Measurements from ENCODE around the gene KCTD15. TPM values are rescaled to one million over a fixed set of nuclear protein-coding genes. Genes with fewer than 3 reads are reported as not detected.

The KCTD15 gene
- polyA plus RNA-seq, 3 donors, result 1.6 to 43.2 (median 2.1) TPM

GRCh38 chr19:33865306-33865705 lies 68.6 kb downstream of the KCTD15 start:
- no peak overlapping the region for H3K4me3 Mint-ChIP-seq
- 94% methylated on average over 9 of the region's 10 CpGs for WGBS (ENCODE audit: insufficient coverage)
- intact Hi-C loops (cut with micrococcal nuclease), result no loop called here

More at GRCh38 chr19:33865306-33865705, 68.6 kb downstream of the KCTD15 start:
- no peaks in the 10 kb centered on the region for H4K20me1 ChIP-seq (ENCODE audit: insufficient read depth, low read length)
- Mint-ChIP-seq H3K27ac (no peak overlapping the region), H3K9me3 (peaks cover 0 to 1% (median 0%) of the 10 kb centered on the region in 7 donors), H3K36me3 (no peaks in the 10 kb centered on the region), H3K4me1 (peaks cover 3% of the 10 kb centered on the region), H3K27me3 (ENCODE audit: low read depth in 3 of 3) (peaks cover 11 to 24% (median 12%) of the 10 kb centered on the region in 3 donors)
- H3K9ac ChIP-seq (ENCODE audit: insufficient read depth, low read length, poor library complexity, severe bottlenecking), result no peak overlapping the region
- TF ChIP-seq CTCF (IDR thresholded peaks at IDR 0.05), result no peak
- no peak overlapping the region for H3K27ac ChIP-seq (ENCODE audit: low read depth in 1 of 2, low read length in 2 of 2)
- no peaks in the 10 kb centered on the region for H3K4me1 ChIP-seq (ENCODE audit: control insufficient read depth in 1 of 2, insufficient read depth in 2 of 2, low read length in 2 of 2)
- no peaks in the 10 kb centered on the region for H3K9me3 ChIP-seq (replicated peaks in 1 of 2; ENCODE audit: control insufficient read depth in 1 of 2, insufficient read depth in 1 of 2, low read length in 2 of 2)
- H3K4me3 ChIP-seq (replicated peaks in 1 of 3; ENCODE audit: low read depth in 2 of 3, low read length in 3 of 3), result no peak overlapping the region
- no peak overlapping the region for H2AFZ ChIP-seq (ENCODE audit: insufficient read depth, low read depth, low read length, poor library complexity, severe bottlenecking)
- H3K79me2 ChIP-seq (ENCODE audit: insufficient read depth, low read length), result no peaks in the 10 kb centered on the region
- no peak for DNase-seq
- H3K36me3 ChIP-seq (replicated peaks in 1 of 2; ENCODE audit: control insufficient read depth in 1 of 2, insufficient read depth in 2 of 2, low read length in 2 of 2), result no peaks in the 10 kb centered on the region
- no peak overlapping the region for H3K4me2 ChIP-seq (replicated peaks; ENCODE audit: extremely low read depth, low read length, poor library complexity, severe bottlenecking)
- peaks cover 0 to 8% of the 10 kb centered on the region in 2 donors for H3K27me3 ChIP-seq (ENCODE audit: control insufficient read depth in 2 of 2, insufficient read depth in 2 of 2, low read length in 2 of 2)

Other genes starting within 250 kb of the KCTD15 start
- gene CHST8, start 174.9 kb upstream of the KCTD15 start, polyA plus RNA-seq, result not detected